ENCODE results near the gene LTBP2. TPM values are rescaled to one million over a fixed set of nuclear protein-coding genes. Genes with fewer than 3 reads are reported as not detected.

Gene LTBP2
- total and polyA plus RNA-seq, 3 donors from 2014 or later = 19.6 to 45.3 (median 23.3) TPM

- no peak for DNase-seq
- Histone ChIP-seq H3K36me3 (ENCODE audit: low read depth, missing control alignments) (no peaks in the 10 kb centered on the region), H3K9me3 (no peaks in the 10 kb centered on the region), H3K27ac (no peak overlapping the region), H3K4me3 (no peak overlapping the region), H3K4me1 (peaks cover 19% of the 10 kb centered on the region), H3K27me3 (no peaks in the 10 kb centered on the region)
- TF ChIP-seq POLR2A (IDR thresholded peaks at IDR 0.05) = no peak
- no peak for TF ChIP-seq CTCF (IDR thresholded peaks at IDR 0.05)
- WGBS, 2 donors = 80 to 95% methylated on average over 1 to 3 of the region's 3 CpGs
- intact Hi-C loops (cut with DNase I; ENCODE audit: low total_unique reads) = no loop called here
Observed at GRCh38 chr14:74464785-74465184, 147.3 kb downstream of the LTBP2 start.

- H3K36me3 ChIP-seq (ENCODE audit: low read depth, missing control alignments) = no peaks in the 10 kb centered on the region
- no peak overlapping the region for H3K4me3 ChIP-seq
- no peak overlapping the region for H3K27ac ChIP-seq
- H3K4me1 ChIP-seq = peaks cover 11% of the 10 kb centered on the region
- no peaks in the 10 kb centered on the region for H3K9me3 ChIP-seq
- H3K27me3 ChIP-seq = no peaks in the 10 kb centered on the region
- TF ChIP-seq CTCF (IDR thresholded peaks at IDR 0.05) = no peak
- TF ChIP-seq POLR2A (IDR thresholded peaks at IDR 0.05) = no peak
- intact Hi-C loops (cut with DNase I; ENCODE audit: low total_unique reads) = no loop called here
- 92 to 93% methylated on average over 5 of the region's 5 CpGs for WGBS, 2 donors
- DNase-seq = no peak
Observed at GRCh38 chr14:74463697-74464096, 148.3 kb downstream of the LTBP2 start.

- intact Hi-C loops (cut with DNase I; ENCODE audit: low total_unique reads) = no loop called here
- H3K27me3 ChIP-seq = no peaks in the 10 kb centered on the region
- H3K36me3 ChIP-seq (ENCODE audit: low read depth, missing control alignments) = no peaks in the 10 kb centered on the region
- no peak for DNase-seq
- 88 to 91% methylated on average over 3 of the region's 3 CpGs for WGBS, 2 donors
- no peak overlapping the region for H3K27ac ChIP-seq
- H3K4me3 ChIP-seq = no peak overlapping the region
- H3K9me3 ChIP-seq = no peaks in the 10 kb centered on the region
- TF ChIP-seq POLR2A (IDR thresholded peaks at IDR 0.05) = no peak
- no peak for TF ChIP-seq CTCF (IDR thresholded peaks at IDR 0.05)
- H3K4me1 ChIP-seq = peaks cover 4% of the 10 kb centered on the region
Observed at GRCh38 chr14:74462993-74463392, 149.0 kb downstream of the LTBP2 start.

GRCh38 chr14:74459976-74460375 is 152.1 kb downstream of the LTBP2 start:
- TF ChIP-seq CTCF (IDR thresholded peaks at IDR 0.05) = no peak
- no peak for TF ChIP-seq POLR2A (IDR thresholded peaks at IDR 0.05)
- H3K36me3 ChIP-seq (ENCODE audit: low read depth, missing control alignments) = no peaks in the 10 kb centered on the region
- H3K27ac ChIP-seq = peak overlapping the region in 1 of 2 donors; percentile 27
- 75 to 91% methylated on average over 6 of the region's 6 CpGs for whole genome bisulfite sequencing, 2 donors
- DNase-seq = no peak
- H3K27me3 ChIP-seq = no peaks in the 10 kb centered on the region
- intact Hi-C loops (cut with DNase I; ENCODE audit: low total_unique reads) = no loop called here
- H3K4me3 ChIP-seq = no peak overlapping the region
- peaks cover 4% of the 10 kb centered on the region for H3K4me1 ChIP-seq
- H3K9me3 ChIP-seq = no peaks in the 10 kb centered on the region

GRCh38 chr14:74459289-74459946 is 152.6 kb downstream of the LTBP2 start:
- Histone ChIP-seq H3K36me3 (ENCODE audit: low read depth, missing control alignments) (no peaks in the 10 kb centered on the region), H3K4me3 (no peak overlapping the region), H3K4me1 (peaks cover 4% of the 10 kb centered on the region), H3K9me3 (no peaks in the 10 kb centered on the region), H3K27ac (peak overlapping the region in 1 of 2 donors; percentile 27), H3K27me3 (no peaks in the 10 kb centered on the region)
- intact Hi-C loops (cut with DNase I; ENCODE audit: low total_unique reads) = no loop called here
- peak; percentile 64 for DNase-seq
- TF ChIP-seq POLR2A (IDR thresholded peaks at IDR 0.05) = no peak
- TF ChIP-seq CTCF (IDR thresholded peaks at IDR 0.05) = peak in 2 of 3 experiments; percentile 41 to 46
- 69 to 82% methylated on average over 10 of the region's 10 CpGs for WGBS, 2 donors

All from testis (tissue), 3 donors.